ENCODE measurements around the gene GDPD3. TPM values are rescaled to one million over a fixed set of nuclear protein-coding genes. Genes with fewer than 3 reads are reported as not detected.

GDPD3 gene
- total RNA-seq, 4 donors from 2014 or later, result 0.29 to 0.66 TPM; not detected in 2

DNA sequence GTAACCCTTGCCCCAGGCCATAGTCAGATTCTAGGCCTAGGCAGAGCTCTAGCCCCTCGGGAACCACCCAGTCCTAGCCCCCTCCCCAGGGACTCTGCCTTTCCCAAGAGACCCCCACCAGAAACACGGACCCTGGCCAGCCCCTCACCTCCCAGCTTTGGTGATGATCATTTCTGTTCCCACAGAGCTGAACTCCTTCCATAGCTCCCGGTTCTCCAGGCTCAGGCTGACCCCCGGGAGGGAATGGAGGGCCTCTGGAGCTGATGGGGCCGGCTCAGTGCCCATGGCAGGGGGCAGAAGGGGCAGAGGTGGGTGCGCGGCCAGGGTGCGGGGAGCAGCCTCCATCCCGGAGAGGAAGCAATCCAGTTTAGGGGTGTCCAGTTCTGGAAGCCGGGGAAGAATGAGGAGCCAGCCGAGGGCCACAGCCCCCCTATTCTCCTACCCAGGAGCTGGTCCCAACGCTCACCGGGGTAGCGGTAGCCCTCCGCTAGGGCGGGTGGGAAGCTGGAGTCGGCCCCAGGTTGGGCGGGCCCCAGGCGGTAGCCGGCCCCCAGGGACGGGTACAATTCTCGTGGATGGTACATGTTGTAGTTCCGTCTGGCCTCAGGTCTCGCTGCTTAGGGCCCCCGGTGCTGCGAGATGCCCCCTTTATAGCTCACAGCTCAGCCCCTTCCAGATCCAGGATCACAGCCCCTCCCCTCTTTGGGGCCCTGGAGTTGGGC lies 22.6 kb downstream of the GDPD3 start:
- in situ Hi-C loops (cut with MboI; ENCODE audit: low sequenced_read_pairs in 4 of 4), result loop anchor here in 1 of 4 donors (25.0 kb wide), 1 partner anchor 272 kb away; the partner anchor contains the start of genes CD2BP2, MYL11 and TBC1D10B
- ATAC-seq, result no peak

GRCh38 chr16:30088832-30089624 lies 24.3 kb downstream of the GDPD3 start:
- TF ChIP-seq, protein P1, sequence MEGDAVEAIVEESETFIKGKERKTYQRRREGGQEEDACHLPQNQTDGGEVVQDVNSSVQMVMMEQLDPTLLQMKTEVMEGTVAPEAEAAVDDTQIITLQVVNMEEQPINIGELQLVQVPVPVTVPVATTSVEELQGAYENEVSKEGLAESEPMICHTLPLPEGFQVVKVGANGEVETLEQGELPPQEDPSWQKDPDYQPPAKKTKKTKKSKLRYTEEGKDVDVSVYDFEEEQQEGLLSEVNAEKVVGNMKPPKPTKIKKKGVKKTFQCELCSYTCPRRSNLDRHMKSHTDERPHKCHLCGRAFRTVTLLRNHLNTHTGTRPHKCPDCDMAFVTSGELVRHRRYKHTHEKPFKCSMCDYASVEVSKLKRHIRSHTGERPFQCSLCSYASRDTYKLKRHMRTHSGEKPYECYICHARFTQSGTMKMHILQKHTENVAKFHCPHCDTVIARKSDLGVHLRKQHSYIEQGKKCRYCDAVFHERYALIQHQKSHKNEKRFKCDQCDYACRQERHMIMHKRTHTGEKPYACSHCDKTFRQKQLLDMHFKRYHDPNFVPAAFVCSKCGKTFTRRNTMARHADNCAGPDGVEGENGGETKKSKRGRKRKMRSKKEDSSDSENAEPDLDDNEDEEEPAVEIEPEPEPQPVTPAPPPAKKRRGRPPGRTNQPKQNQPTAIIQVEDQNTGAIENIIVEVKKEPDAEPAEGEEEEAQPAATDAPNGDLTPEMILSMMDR (IDR thresholded peaks at IDR 0.05 in 4 of 5, conservative IDR thresholded peaks at IDR 0.05 in 1 of 5), result no peak
- TF ChIP-seq POLR2A (IDR thresholded peaks at IDR 0.05), result no peak
- no peak for ATAC-seq
- no peak for DNase-seq
- Histone ChIP-seq H3K27ac (no peak overlapping the region), H3K27me3 (no peaks in the 10 kb centered on the region), H3K4me1 (peaks cover 22 to 31% of the 10 kb centered on the region in 2 donors), H3K9me3 (no peaks in the 10 kb centered on the region), H3K36me3 (peaks cover 0 to 29% of the 10 kb centered on the region in 2 donors), H3K4me3 (no peak overlapping the region)
- in situ Hi-C loops (cut with MboI; ENCODE audit: low sequenced_read_pairs in 4 of 4) (loop anchor here in 1 of 4 donors (25.0 kb wide), 1 partner anchor 273 kb away; the partner anchor contains the start of genes CD2BP2, MYL11 and TBC1D10B), intact Hi-C loops (cut with DNase I; ENCODE audit: low total_unique reads) (no loop called here)

More for the DNA sequence above, 22.6 kb downstream of the GDPD3 start:
- Histone ChIP-seq H3K27me3 (no peaks in the 10 kb centered on the region), H3K4me1 (peaks cover 35 to 44% of the 10 kb centered on the region in 2 donors), H3K9me3 (no peaks in the 10 kb centered on the region), H3K36me3 (peaks cover 0 to 22% of the 10 kb centered on the region in 2 donors), H3K4me3 (peak overlapping the region in 3 of 4 donors; percentile 67 to 83 (median 71)), H3K27ac (peak overlapping the region; percentile 89 to 99 (median 96))
- no peak for TF ChIP-seq POLR2A (IDR thresholded peaks at IDR 0.05)
- TF ChIP-seq, protein P1 (IDR thresholded peaks at IDR 0.05 in 4 of 5, conservative IDR thresholded peaks at IDR 0.05 in 1 of 5), result no peak
- intact Hi-C loops (cut with DNase I; ENCODE audit: low total_unique reads), result loop anchor here (10.0 kb wide), 1 partner anchor 284 kb away; the partner anchor contains the start of genes MYL11 and TBC1D10B
- DNase-seq, result no peak

DNA sequence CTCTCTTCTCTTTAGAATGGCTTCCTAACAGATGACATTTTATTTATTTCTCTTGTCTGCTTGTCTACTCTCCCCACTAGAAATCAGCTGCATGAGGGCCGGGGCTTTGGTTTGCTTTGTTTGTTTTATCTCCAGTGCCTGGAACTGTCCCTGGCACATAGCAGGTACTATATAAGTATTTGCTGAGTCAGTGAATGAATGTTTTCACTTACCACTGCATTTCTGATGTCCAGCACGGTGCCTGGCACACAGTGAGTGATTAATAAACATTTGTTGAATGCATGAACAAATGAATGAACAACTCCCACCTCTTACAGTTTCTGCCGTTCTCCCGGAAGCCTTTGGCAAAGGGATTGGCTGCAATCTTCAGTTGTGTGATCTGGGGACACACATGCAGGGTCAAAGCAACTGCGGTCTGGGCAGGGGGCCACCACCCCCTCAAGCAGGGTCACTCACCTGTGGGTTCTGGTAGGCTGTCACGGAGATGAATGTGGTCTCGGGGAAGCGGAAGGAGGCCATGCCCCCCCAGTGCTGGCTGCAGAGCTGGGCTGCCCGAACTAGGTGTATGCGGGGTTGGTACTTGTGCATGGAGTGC lies 25.0 kb downstream of the GDPD3 start:
- Histone ChIP-seq H3K9me3 (no peaks in the 10 kb centered on the region), H3K27me3 (no peaks in the 10 kb centered on the region), H3K4me1 (peaks cover 18 to 28% of the 10 kb centered on the region in 2 donors), H3K27ac (peak overlapping the region in 1 of 4 donors; percentile 42), H3K4me3 (no peak overlapping the region), H3K36me3 (peaks cover 0 to 29% of the 10 kb centered on the region in 2 donors)
- intact Hi-C loops (cut with DNase I; ENCODE audit: low total_unique reads), result no loop called here
- TF ChIP-seq, protein P1 (IDR thresholded peaks at IDR 0.05 in 4 of 5, conservative IDR thresholded peaks at IDR 0.05 in 1 of 5), result no peak
- no peak for TF ChIP-seq POLR2A (IDR thresholded peaks at IDR 0.05)
- ATAC-seq, result no peak
- in situ Hi-C loops (cut with MboI; ENCODE audit: low sequenced_read_pairs in 4 of 4), result loop anchor here in 1 of 4 donors (25.0 kb wide), 1 partner anchor 274 kb away; the partner anchor contains the start of genes CD2BP2, MYL11 and TBC1D10B
- no peak for DNase-seq

DNA sequence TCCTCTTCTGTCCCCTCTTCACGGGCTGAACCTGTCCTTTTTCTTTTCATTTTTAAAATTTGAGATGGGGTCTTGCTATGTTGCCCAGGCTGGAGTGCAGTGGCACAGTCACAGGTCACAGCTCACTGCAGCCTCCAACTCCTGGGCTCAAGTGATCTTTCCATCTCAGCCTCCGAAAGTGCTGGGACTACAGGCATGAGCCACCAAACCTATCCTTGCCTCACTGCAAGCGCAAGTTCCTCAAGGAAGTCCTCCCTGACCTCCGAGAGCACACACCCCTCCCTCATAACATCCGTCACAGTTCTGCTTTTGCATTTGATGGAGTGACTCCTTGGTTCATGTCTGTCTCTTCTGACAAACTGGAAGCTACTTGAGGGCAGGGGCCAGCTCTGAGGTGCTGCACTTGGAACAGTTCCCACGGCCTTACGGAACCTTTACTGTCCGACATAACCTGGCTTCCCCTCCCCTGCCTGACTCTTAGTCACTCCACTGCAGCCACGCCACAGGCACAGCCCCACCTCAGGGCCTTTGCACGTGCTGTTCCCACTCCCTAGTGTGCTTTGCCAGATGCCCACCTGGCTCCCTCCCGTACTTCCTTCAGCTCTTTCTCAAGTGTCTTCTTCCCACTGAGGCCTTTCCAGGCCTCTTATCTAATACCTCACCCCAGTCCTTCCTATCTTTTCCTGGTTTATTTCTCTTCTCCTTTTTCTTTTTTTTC lies 26.0 kb downstream of the GDPD3 start:
- Histone ChIP-seq H3K4me3 (no peak overlapping the region), H3K27me3 (no peaks in the 10 kb centered on the region), H3K9me3 (no peaks in the 10 kb centered on the region), H3K27ac (no peak overlapping the region), H3K4me1 (peaks cover 10 to 19% of the 10 kb centered on the region in 2 donors), H3K36me3 (peaks cover 0 to 34% of the 10 kb centered on the region in 2 donors)
- intact Hi-C loops (cut with DNase I; ENCODE audit: low total_unique reads), result no loop called here
- in situ Hi-C loops (cut with MboI; ENCODE audit: low sequenced_read_pairs in 4 of 4), result loop anchor here in 1 of 4 donors (25.0 kb wide), 1 partner anchor 275 kb away; the partner anchor contains the start of genes CD2BP2, MYL11 and TBC1D10B
- no peak for TF ChIP-seq POLR2A (IDR thresholded peaks at IDR 0.05)
- TF ChIP-seq, protein P1 (IDR thresholded peaks at IDR 0.05 in 4 of 5, conservative IDR thresholded peaks at IDR 0.05 in 1 of 5), result no peak
- ATAC-seq (no peak), DNase-seq (no peak)
